GM23338 (cell line): ENCODE results near the gene APOL4. TPM values are rescaled to one million over a fixed set of nuclear protein-coding genes. Genes with fewer than 3 reads are reported as not detected.

Experiments used
- ATAC-seq: fragments of 200-7000 bp; cut with Tn5 transposase; 3 replicates; pipeline ENCODE4 v1.9.1; 2020
- DNase-seq: peaks from one replicate; pipeline ENCODE4 v3.0.0-alpha.2; 2015; ENCODE audit warnings: low spot score
- H2AFZ ChIP-seq: fragments of 200-600 bp; sonication (generic); 2 replicates; pipeline ENCODE4 v1.8.0; 2016; ENCODE audit warnings: antibody characterized with exemption, mild to moderate bottlenecking, moderate library complexity
- H3F3A ChIP-seq: fragments of 200-600 bp; sonication (generic); replicated peaks from 2 replicates; pipeline ENCODE4 v1.8.0; 2017; ENCODE audit warnings: antibody characterized with exemption, mixed run types, low read depth
- H3K27ac ChIP-seq: fragments of 200-600 bp; sonication (generic); 2 replicates; pipeline ENCODE4 v1.6.1; 2016; ENCODE audit warnings: low read depth
- H3K27me3 ChIP-seq: fragments of 200-600 bp; sonication (generic); 2 replicates; pipeline ENCODE4 v1.8.0; 2016; ENCODE audit warnings: mild to moderate bottlenecking, mixed run types, moderate library complexity; ENCODE audit not compliant: insufficient read depth
- H3K36me3 ChIP-seq: fragments of 200-600 bp; sonication (generic); 2 replicates; pipeline ENCODE4 v1.8.0; 2016; ENCODE audit warnings: mild to moderate bottlenecking; ENCODE audit not compliant: insufficient read depth
- H3K4me1 ChIP-seq: fragments of 200-600 bp; sonication (generic); 2 replicates; pipeline ENCODE4 v1.8.0; 2016; ENCODE audit warnings: mild to moderate bottlenecking, moderate library complexity; ENCODE audit not compliant: insufficient read depth
- H3K4me2 ChIP-seq: fragments of 200-600 bp; sonication (generic); 2 replicates; pipeline ENCODE4 v1.7.1; 2017; ENCODE audit warnings: mixed run types
- H3K4me3 ChIP-seq: fragments of 200-600 bp; sonication (generic); 2 replicates; pipeline ENCODE4 v1.6.1; 2016; ENCODE audit warnings: mixed run types
- H3K79me2 ChIP-seq: fragments of 200-600 bp; sonication (generic); replicated peaks from 2 replicates; pipeline ENCODE4 v1.8.0; 2017; ENCODE audit warnings: mild to moderate bottlenecking; ENCODE audit not compliant: insufficient read depth
- H3K9me2 ChIP-seq: fragments of 200-600 bp; sonication (generic); 2 replicates; pipeline ENCODE4 v1.8.0; 2017; ENCODE audit not compliant: insufficient read depth
- H4K20me1 ChIP-seq: fragments of 200-600 bp; sonication (generic); replicated peaks from 2 replicates; pipeline ENCODE4 v1.8.0; 2017; ENCODE audit warnings: mild to moderate bottlenecking; ENCODE audit not compliant: insufficient read depth
- H3K27ac Mint-ChIP-seq: 2 replicates; pipeline ENCODE4 v1.8.0; 2020; ENCODE audit warnings: inconsistent platforms, mild to moderate bottlenecking, moderate library complexity, mixed read lengths
- H3K27me3 Mint-ChIP-seq: 3 replicates; pipeline ENCODE4 v1.8.0; 2022; ENCODE audit warnings: low read depth, mild to moderate bottlenecking, moderate library complexity, mixed read lengths, inconsistent platforms; ENCODE audit not compliant: insufficient read depth, poor library complexity
- H3K36me3 Mint-ChIP-seq: 3 replicates; pipeline ENCODE4 v1.8.0; 2021; ENCODE audit warnings: low read depth, mild to moderate bottlenecking, inconsistent platforms, moderate library complexity, mixed read lengths
- H3K4me1 Mint-ChIP-seq: 3 replicates; pipeline ENCODE4 v1.8.0; 2020; ENCODE audit warnings: mild to moderate bottlenecking, inconsistent platforms, mixed read lengths
- H3K4me3 Mint-ChIP-seq: 3 replicates; pipeline ENCODE4 v1.8.0; 2021; ENCODE audit warnings: moderate library complexity, mild to moderate bottlenecking, inconsistent platforms, mixed read lengths
- H3K9me3 Mint-ChIP-seq: 3 replicates; pipeline ENCODE4 v1.8.0; 2020; ENCODE audit warnings: moderate library complexity, mild to moderate bottlenecking, inconsistent platforms, mixed read lengths
- CREB1 ChIP-seq: fragments of 250-450 bp; sonication (Bioruptor Pico); IDR thresholded peaks from 2 replicates; pipeline ENCODE4 v1.5.0; 2020; ENCODE audit warnings: low read depth, mild to moderate bottlenecking, moderate library complexity
- CTCF ChIP-seq, 2 experiments: fragments of 200-600 bp in 1 of 2; sonication (generic) in 1 of 2; conservative IDR thresholded peaks; 2 replicates each; pipeline versions ENCODE4 v1.5.1 to v1.6.1; 2016 to 2017; ENCODE audit warnings: antibody characterized with exemption in 2 of 2, low read depth in 2 of 2, mild to moderate bottlenecking in 2 of 2, moderate library complexity in 1 of 2
- ETS1 ChIP-seq: IDR thresholded peaks from 2 replicates; pipeline ENCODE4 v1.6.1; 2016; ENCODE audit warnings: antibody characterized with exemption
- EZH2 ChIP-seq: fragments of 200-600 bp; sonication (generic); IDR thresholded peaks from one replicate; pipeline ENCODE4 v1.8.0; 2017; ENCODE audit warnings: antibody characterized with exemption, mild to moderate bottlenecking, low read depth; ENCODE audit not compliant: unreplicated experiment
- EZH2phosphoT487 ChIP-seq: fragments of 200-600 bp; sonication (generic); IDR thresholded peaks from one replicate; pipeline ENCODE4 v1.8.1; 2018; ENCODE audit warnings: antibody characterized with exemption; ENCODE audit not compliant: unreplicated experiment
- JUNB ChIP-seq: IDR thresholded peaks from one replicate; pipeline ENCODE4 v1.6.1; 2016; ENCODE audit warnings: antibody characterized with exemption; ENCODE audit not compliant: unreplicated experiment
- NANOG ChIP-seq: IDR thresholded peaks from 2 replicates; pipeline ENCODE4 v1.6.1; 2016; ENCODE audit warnings: antibody characterized with exemption, borderline replicate concordance
- POLR2AphosphoS5 ChIP-seq: IDR thresholded peaks from 2 replicates; pipeline ENCODE4 v1.6.1; 2016; ENCODE audit warnings: antibody characterized with exemption, low read depth
- REST ChIP-seq: IDR thresholded peaks from one replicate; pipeline ENCODE4 v1.6.1; 2018; ENCODE audit warnings: antibody characterized with exemption; ENCODE audit not compliant: unreplicated experiment
- STAT1 ChIP-seq: IDR thresholded peaks from one replicate; pipeline ENCODE4 v1.6.1; 2016; ENCODE audit warnings: antibody characterized with exemption; ENCODE audit not compliant: unreplicated experiment
- ZNF114 ChIP-seq: fragments of 250-450 bp; sonication (Bioruptor Pico); IDR thresholded peaks from 2 replicates; pipeline ENCODE4 v1.5.0; 2020; ENCODE audit warnings: mild to moderate bottlenecking, moderate library complexity
- ZNF331 ChIP-seq: fragments of 250-450 bp; sonication (Bioruptor Pico); IDR thresholded peaks from 2 replicates; pipeline ENCODE4 v1.5.0; 2020; ENCODE audit warnings: low read depth, mild to moderate bottlenecking, moderate library complexity
- ZNF462 ChIP-seq: fragments of 250-450 bp; sonication (Bioruptor Pico); IDR thresholded peaks from 2 replicates; pipeline ENCODE4 v1.5.0; 2020; ENCODE audit warnings: mild to moderate bottlenecking, moderate library complexity
- polyA plus RNA-seq: library from polyadenylated mRNA; unstranded; fragments of >200 nt; fragmentation: Nextera tagmentation; extraction: Ambion mirVana; gene quantifications from 2 replicates; pipeline ENCODE4 v1.2.1, GENCODE V29; 2016
- total RNA-seq: library from RNA; depleted of rRNA; stranded (reverse); fragments of >200 nt; shearing (Covaris generic); gene quantifications from 2 replicates; pipeline ENCODE4 v1.2.3, GENCODE V29; 2014

APOL4 gene
- total and polyA plus RNA-seq, 2 experiments from 2014 or later: not detected

GRCh38 chr22:36210224-36210623 lies 8.6 kb upstream of the APOL4 start:
- TF ChIP-seq ZNF114 (CRISPR knock-in tag) (no peak), NANOG (no peak), ZNF462 (CRISPR knock-in tag) (no peak), JUNB (no peak), STAT1 (no peak), ZNF331 (no peak), CTCF (conservative IDR thresholded peaks at IDR 0.05; ENCODE audit: low read depth in 2 of 2) (no peak), ETS1 (no peak), CREB1 (CRISPR knock-in tag) (no peak), POLR2AphosphoS5 (no peak), EZH2phosphoT487 (no peak), EZH2 (no peak), REST (no peak)
- peaks cover 18% of the 10 kb centered on the region for H3K9me3 Mint-ChIP-seq
- no peak overlapping the region for H3K27ac ChIP-seq

More at GRCh38 chr22:36210224-36210623, 8.6 kb upstream of the APOL4 start:
- Histone ChIP-seq H3K27me3 (no peaks in the 10 kb centered on the region), H4K20me1 (no peaks in the 10 kb centered on the region), H2AFZ (no peak overlapping the region), H3K4me2 (no peak overlapping the region), H3K79me2 (no peaks in the 10 kb centered on the region), H3K36me3 (no peaks in the 10 kb centered on the region), H3K4me1 (no peaks in the 10 kb centered on the region), H3F3A (no peaks in the 10 kb centered on the region), H3K9me2 (no peaks in the 10 kb centered on the region), H3K4me3 (no peak overlapping the region)
- DNase-seq (no peak), ATAC-seq (no peak)
- Mint-ChIP-seq H3K36me3 (0 out of 3 replicates have a peak, but pooled peaks cover 3% of the 10 kb centered on the region), H3K27ac (no peak overlapping the region), H3K4me3 (no peak overlapping the region), H3K4me1 (0 out of 3 replicates have a peak, but pooled peaks cover 3% of the 10 kb centered on the region), H3K27me3 (peaks cover 4% of the 10 kb centered on the region)
